NCI-H187 treated with DMSO at 0.1 percent for 48 hours (cell line): Measurements from ENCODE around the gene TMEM164.

Source experiments
- DNase-seq: peaks from one replicate; lab custom pipeline; 2025; lab: John Stamatoyannopoulos, UW

The TMEM164 gene

GRCh38 chrX:110167952-110168451 is 165.1 kb downstream of the TMEM164 start:
- DNase-seq: no peak

GRCh38 chrX:110168585-110168984 is 165.7 kb downstream of the TMEM164 start:
- DNase-seq: no peak

GRCh38 chrX:110170029-110170428 is 167.1 kb downstream of the TMEM164 start:
- DNase-seq: no peak

- DNase-seq: no peak
These were observed 168.5 kb downstream of the TMEM164 start for GRCh38 chrX:110171442-110171841.

- DNase-seq: no peak
These were observed 169.3 kb downstream of the TMEM164 start for GRCh38 chrX:110172215-110172614.

- DNase-seq: no peak
These were observed 170.6 kb downstream of the TMEM164 start for GRCh38 chrX:110173192-110174175.

- DNase-seq: no peak
These were observed 172.2 kb downstream of the TMEM164 start for GRCh38 chrX:110175146-110175545.

GRCh38 chrX:110175696-110176095 is 172.8 kb downstream of the TMEM164 start:
- no peak for DNase-seq

- no peak for DNase-seq
These were observed 175.4 kb downstream of the TMEM164 start for GRCh38 chrX:110178179-110178865.

GRCh38 chrX:110180176-110180927 is 177.4 kb downstream of the TMEM164 start:
- no peak for DNase-seq

- DNase-seq: no peak
These were observed 178.0 kb downstream of the TMEM164 start for GRCh38 chrX:110180928-110181310.

- no peak for DNase-seq
These were observed 178.7 kb downstream of the TMEM164 start for GRCh38 chrX:110181459-110182137.

- DNase-seq: no peak
These were observed 179.4 kb downstream of the TMEM164 start for GRCh38 chrX:110182362-110182761.

GRCh38 chrX:110182865-110183264 is 180.0 kb downstream of the TMEM164 start:
- no peak for DNase-seq

GRCh38 chrX:110183314-110183713 is 180.4 kb downstream of the TMEM164 start:
- no peak for DNase-seq

- no peak for DNase-seq
These were observed 186.0 kb downstream of the TMEM164 start for GRCh38 chrX:110188701-110189558.

GRCh38 chrX:110192516-110192915 is 189.6 kb downstream of the TMEM164 start:
- DNase-seq: no peak

- no peak for DNase-seq
These were observed 192.1 kb downstream of the TMEM164 start for GRCh38 chrX:110194977-110195376.

GRCh38 chrX:110201799-110202198 is 198.9 kb downstream of the TMEM164 start:
- no peak for DNase-seq

GRCh38 chrX:110204986-110205385 is 202.1 kb downstream of the TMEM164 start:
- DNase-seq: no peak

- DNase-seq: no peak
These were observed 205.2 kb downstream of the TMEM164 start for GRCh38 chrX:110208092-110208491.
